ENCODE results near the gene ARHGEF28.

Gene ARHGEF28

DNA sequence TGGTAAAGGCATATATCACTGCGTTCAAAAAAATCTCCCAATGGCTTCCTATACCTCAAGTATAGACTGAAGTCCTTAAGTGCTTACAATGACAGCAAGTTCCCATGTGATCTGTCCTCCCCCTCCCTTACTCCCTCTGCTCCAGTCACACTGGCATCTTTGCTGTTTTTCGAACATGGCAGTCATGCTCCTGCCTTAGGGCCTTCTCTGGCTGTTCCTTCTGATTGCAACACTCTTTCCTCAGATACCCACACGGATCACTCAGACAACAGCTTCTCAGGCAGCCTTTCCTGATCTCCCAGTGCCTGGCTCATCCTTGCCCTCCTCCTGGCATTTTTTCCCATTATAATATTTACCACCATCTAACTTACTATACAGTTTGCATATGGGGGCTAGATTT, 232.8 kb downstream of the ARHGEF28 start:
- Histone ChIP-seq H3K4me3 (ENCODE audit: low read depth, low read length) (no peak overlapping the region), H3K36me3 (ENCODE audit: control insufficient read depth, insufficient read depth, low read length) (no peaks in the 10 kb centered on the region), H3K4me1 (ENCODE audit: control insufficient read depth, insufficient read depth, low read length) (no peaks in the 10 kb centered on the region), H3K27me3 (ENCODE audit: control insufficient read depth, insufficient read depth, low read length) (no peaks in the 10 kb centered on the region), H3K9ac (ENCODE audit: low read length) (no peak overlapping the region), H3K27ac (ENCODE audit: low read depth, low read length) (no peak overlapping the region), H3K9me3 (ENCODE audit: control insufficient read depth, insufficient read depth, low read depth, low read length) (no peaks in the 10 kb centered on the region)

DNA sequence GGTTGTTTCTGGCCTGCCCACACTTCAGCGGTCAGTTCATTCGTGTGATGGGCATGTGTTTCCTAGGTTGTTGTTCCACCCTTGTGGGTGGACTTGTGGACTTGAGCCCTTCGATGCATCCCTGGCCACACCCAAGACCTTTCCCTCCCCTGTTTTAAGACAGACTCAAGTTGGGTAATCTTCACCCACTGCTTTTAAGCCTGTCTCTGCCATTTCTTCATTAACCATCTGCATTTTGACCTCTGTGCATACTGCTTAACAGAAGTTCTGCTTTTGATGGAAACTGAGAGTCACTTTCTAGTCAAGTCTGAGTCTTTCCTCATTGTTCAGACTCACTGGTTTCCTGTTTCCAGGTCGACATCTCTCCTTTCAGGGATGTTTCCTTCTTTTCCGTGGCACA, 233.7 kb downstream of the ARHGEF28 start:
- Histone ChIP-seq H3K4me1 (ENCODE audit: control insufficient read depth, insufficient read depth, low read length) (no peaks in the 10 kb centered on the region), H3K4me3 (ENCODE audit: low read depth, low read length) (no peak overlapping the region), H3K27me3 (ENCODE audit: control insufficient read depth, insufficient read depth, low read length) (no peaks in the 10 kb centered on the region), H3K27ac (ENCODE audit: low read depth, low read length) (no peak overlapping the region), H3K36me3 (ENCODE audit: control insufficient read depth, insufficient read depth, low read length) (no peaks in the 10 kb centered on the region), H3K9ac (ENCODE audit: low read length) (no peak overlapping the region), H3K9me3 (ENCODE audit: control insufficient read depth, insufficient read depth, low read depth, low read length) (no peaks in the 10 kb centered on the region)

GRCh38 chr5:73861313-73861988, 235.5 kb downstream of the ARHGEF28 start:
- H3K9ac ChIP-seq (ENCODE audit: low read length), result no peak overlapping the region
- H3K9me3 ChIP-seq (ENCODE audit: control insufficient read depth, insufficient read depth, low read depth, low read length), result no peaks in the 10 kb centered on the region
- no peaks in the 10 kb centered on the region for H3K4me1 ChIP-seq (ENCODE audit: control insufficient read depth, insufficient read depth, low read length)
- no peaks in the 10 kb centered on the region for H3K36me3 ChIP-seq (ENCODE audit: control insufficient read depth, insufficient read depth, low read length)
- H3K27ac ChIP-seq (ENCODE audit: low read depth, low read length), result no peak overlapping the region
- H3K4me3 ChIP-seq (ENCODE audit: low read depth, low read length), result no peak overlapping the region
- H3K27me3 ChIP-seq (ENCODE audit: control insufficient read depth, insufficient read depth, low read length), result no peaks in the 10 kb centered on the region

- H3K9me3 ChIP-seq (ENCODE audit: control insufficient read depth, insufficient read depth, low read depth, low read length), result no peaks in the 10 kb centered on the region
- H3K27ac ChIP-seq (ENCODE audit: low read depth, low read length), result no peak overlapping the region
- no peaks in the 10 kb centered on the region for H3K27me3 ChIP-seq (ENCODE audit: control insufficient read depth, insufficient read depth, low read length)
- H3K4me3 ChIP-seq (ENCODE audit: low read depth, low read length), result no peak overlapping the region
- H3K36me3 ChIP-seq (ENCODE audit: control insufficient read depth, insufficient read depth, low read length), result no peaks in the 10 kb centered on the region
- H3K4me1 ChIP-seq (ENCODE audit: control insufficient read depth, insufficient read depth, low read length), result no peaks in the 10 kb centered on the region
- H3K9ac ChIP-seq (ENCODE audit: low read length), result no peak overlapping the region
Observed at GRCh38 chr5:73862796-73863195, 236.8 kb downstream of the ARHGEF28 start.

DNA sequence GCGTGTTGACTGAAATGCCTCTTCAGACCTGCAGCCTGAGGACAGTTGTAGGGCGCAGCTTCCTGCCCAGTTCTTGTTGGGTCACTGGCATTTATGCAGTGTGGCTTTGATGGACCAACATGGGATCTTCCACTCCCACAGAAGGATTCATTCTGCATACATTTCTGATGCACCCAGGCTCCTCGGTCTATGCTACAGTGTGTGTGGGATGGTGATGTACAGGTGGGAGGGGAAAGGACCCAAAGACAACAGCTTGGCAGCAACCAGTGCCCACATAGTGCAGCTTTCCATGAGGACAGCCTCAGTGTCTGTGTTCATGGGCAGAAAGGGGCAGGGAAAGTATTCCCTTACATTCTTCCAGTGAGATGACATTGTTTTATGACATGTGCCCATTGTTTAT, 237.9 kb downstream of the ARHGEF28 start:
- Histone ChIP-seq H3K27me3 (ENCODE audit: control insufficient read depth, insufficient read depth, low read length) (no peaks in the 10 kb centered on the region), H3K36me3 (ENCODE audit: control insufficient read depth, insufficient read depth, low read length) (no peaks in the 10 kb centered on the region), H3K9me3 (ENCODE audit: control insufficient read depth, insufficient read depth, low read depth, low read length) (no peaks in the 10 kb centered on the region), H3K4me3 (ENCODE audit: low read depth, low read length) (no peak overlapping the region), H3K27ac (ENCODE audit: low read depth, low read length) (no peak overlapping the region), H3K9ac (ENCODE audit: low read length) (no peak overlapping the region), H3K4me1 (ENCODE audit: control insufficient read depth, insufficient read depth, low read length) (no peaks in the 10 kb centered on the region)

DNA sequence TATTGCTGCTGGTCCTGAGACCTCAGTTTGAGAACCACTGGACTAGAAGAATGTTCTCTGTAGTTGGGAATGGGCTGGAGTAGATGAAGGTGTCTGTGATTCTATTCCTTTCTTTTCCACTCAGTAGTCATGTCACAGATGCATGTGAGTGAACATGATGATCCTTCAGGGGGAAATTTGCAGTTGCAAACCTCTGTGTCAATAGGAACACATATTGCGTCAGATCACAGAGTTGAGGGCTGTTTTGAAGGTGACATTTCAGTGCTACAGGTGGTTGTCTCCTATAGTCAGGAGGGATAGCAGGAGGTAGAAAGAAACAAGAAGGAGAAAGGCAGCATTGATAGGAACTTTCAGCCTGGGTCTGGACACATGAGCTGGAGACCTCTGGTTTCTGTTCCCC, 239.3 kb downstream of the ARHGEF28 start:
- Histone ChIP-seq H3K27ac (ENCODE audit: low read depth, low read length) (no peak overlapping the region), H3K4me3 (ENCODE audit: low read depth, low read length) (no peak overlapping the region), H3K27me3 (ENCODE audit: control insufficient read depth, insufficient read depth, low read length) (no peaks in the 10 kb centered on the region), H3K9ac (ENCODE audit: low read length) (no peak overlapping the region), H3K4me1 (ENCODE audit: control insufficient read depth, insufficient read depth, low read length) (no peaks in the 10 kb centered on the region), H3K36me3 (ENCODE audit: control insufficient read depth, insufficient read depth, low read length) (no peaks in the 10 kb centered on the region), H3K9me3 (ENCODE audit: control insufficient read depth, insufficient read depth, low read depth, low read length) (no peaks in the 10 kb centered on the region)

GRCh38 chr5:73867345-73868335, 241.6 kb downstream of the ARHGEF28 start:
- no peaks in the 10 kb centered on the region for H3K9me3 ChIP-seq (ENCODE audit: control insufficient read depth, insufficient read depth, low read depth, low read length)
- no peak overlapping the region for H3K27ac ChIP-seq (ENCODE audit: low read depth, low read length)
- no peaks in the 10 kb centered on the region for H3K36me3 ChIP-seq (ENCODE audit: control insufficient read depth, insufficient read depth, low read length)
- H3K4me3 ChIP-seq (ENCODE audit: low read depth, low read length), result no peak overlapping the region
- no peaks in the 10 kb centered on the region for H3K4me1 ChIP-seq (ENCODE audit: control insufficient read depth, insufficient read depth, low read length)
- no peak overlapping the region for H3K9ac ChIP-seq (ENCODE audit: low read length)
- H3K27me3 ChIP-seq (ENCODE audit: control insufficient read depth, insufficient read depth, low read length), result no peaks in the 10 kb centered on the region

GRCh38 chr5:73883646-73884045, 257.6 kb downstream of the ARHGEF28 start:
- no peak overlapping the region for H3K9ac ChIP-seq (ENCODE audit: low read length)
- H3K27me3 ChIP-seq (ENCODE audit: control insufficient read depth, insufficient read depth, low read length), result no peaks in the 10 kb centered on the region
- H3K4me1 ChIP-seq (ENCODE audit: control insufficient read depth, insufficient read depth, low read length), result no peaks in the 10 kb centered on the region
- H3K4me3 ChIP-seq (ENCODE audit: low read depth, low read length), result no peak overlapping the region
- H3K27ac ChIP-seq (ENCODE audit: low read depth, low read length), result no peak overlapping the region
- H3K36me3 ChIP-seq (ENCODE audit: control insufficient read depth, insufficient read depth, low read length), result no peaks in the 10 kb centered on the region
- H3K9me3 ChIP-seq (ENCODE audit: control insufficient read depth, insufficient read depth, low read depth, low read length), result peaks cover 10% of the 10 kb centered on the region

GRCh38 chr5:73887688-73888087, 261.7 kb downstream of the ARHGEF28 start:
- no peaks in the 10 kb centered on the region for H3K27me3 ChIP-seq (ENCODE audit: control insufficient read depth, insufficient read depth, low read length)
- no peaks in the 10 kb centered on the region for H3K4me1 ChIP-seq (ENCODE audit: control insufficient read depth, insufficient read depth, low read length)
- no peaks in the 10 kb centered on the region for H3K36me3 ChIP-seq (ENCODE audit: control insufficient read depth, insufficient read depth, low read length)
- no peaks in the 10 kb centered on the region for H3K9me3 ChIP-seq (ENCODE audit: control insufficient read depth, insufficient read depth, low read depth, low read length)
- no peak overlapping the region for H3K4me3 ChIP-seq (ENCODE audit: low read depth, low read length)
- H3K27ac ChIP-seq (ENCODE audit: low read depth, low read length), result no peak overlapping the region
- no peak overlapping the region for H3K9ac ChIP-seq (ENCODE audit: low read length)

- Histone ChIP-seq H3K36me3 (ENCODE audit: control insufficient read depth, insufficient read depth, low read length) (no peaks in the 10 kb centered on the region), H3K4me1 (ENCODE audit: control insufficient read depth, insufficient read depth, low read length) (no peaks in the 10 kb centered on the region), H3K9ac (ENCODE audit: low read length) (no peak overlapping the region), H3K27ac (ENCODE audit: low read depth, low read length) (no peak overlapping the region), H3K4me3 (ENCODE audit: low read depth, low read length) (no peak overlapping the region), H3K9me3 (ENCODE audit: control insufficient read depth, insufficient read depth, low read depth, low read length) (no peaks in the 10 kb centered on the region), H3K27me3 (ENCODE audit: control insufficient read depth, insufficient read depth, low read length) (no peaks in the 10 kb centered on the region)
Observed at GRCh38 chr5:73890569-73890968, 264.6 kb downstream of the ARHGEF28 start.

- Histone ChIP-seq H3K4me3 (ENCODE audit: low read depth, low read length) (no peak overlapping the region), H3K27me3 (ENCODE audit: control insufficient read depth, insufficient read depth, low read length) (no peaks in the 10 kb centered on the region), H3K9ac (ENCODE audit: low read length) (no peak overlapping the region), H3K4me1 (ENCODE audit: control insufficient read depth, insufficient read depth, low read length) (no peaks in the 10 kb centered on the region), H3K27ac (ENCODE audit: low read depth, low read length) (no peak overlapping the region), H3K36me3 (ENCODE audit: control insufficient read depth, insufficient read depth, low read length) (no peaks in the 10 kb centered on the region), H3K9me3 (ENCODE audit: control insufficient read depth, insufficient read depth, low read depth, low read length) (no peaks in the 10 kb centered on the region)
Observed at GRCh38 chr5:73892218-73892617, 266.2 kb downstream of the ARHGEF28 start.
